Retina (tissue), 1 donor: ENCODE data around the gene CCL25.

ENCODE experiments used
- DNase-seq: peaks from one replicate; pipeline ENCODE4 v3.0.0-alpha.2; 2016

Gene CCL25

GRCh38 chr19:8046569-8047165 is 5.9 kb upstream of the CCL25 start:
- no peak for DNase-seq

- DNase-seq: peak; percentile 90
Measured at GRCh38 chr19:8050274-8051096, 2.1 kb upstream of the CCL25 start.

GRCh38 chr19:8054169-8054568 is 1.6 kb downstream of the CCL25 start:
- no peak for DNase-seq

- DNase-seq: no peak
Measured at GRCh38 chr19:8056533-8056932, 4.0 kb downstream of the CCL25 start.

GRCh38 chr19:8057545-8058270 is 5.1 kb downstream of the CCL25 start:
- no peak for DNase-seq

DNA sequence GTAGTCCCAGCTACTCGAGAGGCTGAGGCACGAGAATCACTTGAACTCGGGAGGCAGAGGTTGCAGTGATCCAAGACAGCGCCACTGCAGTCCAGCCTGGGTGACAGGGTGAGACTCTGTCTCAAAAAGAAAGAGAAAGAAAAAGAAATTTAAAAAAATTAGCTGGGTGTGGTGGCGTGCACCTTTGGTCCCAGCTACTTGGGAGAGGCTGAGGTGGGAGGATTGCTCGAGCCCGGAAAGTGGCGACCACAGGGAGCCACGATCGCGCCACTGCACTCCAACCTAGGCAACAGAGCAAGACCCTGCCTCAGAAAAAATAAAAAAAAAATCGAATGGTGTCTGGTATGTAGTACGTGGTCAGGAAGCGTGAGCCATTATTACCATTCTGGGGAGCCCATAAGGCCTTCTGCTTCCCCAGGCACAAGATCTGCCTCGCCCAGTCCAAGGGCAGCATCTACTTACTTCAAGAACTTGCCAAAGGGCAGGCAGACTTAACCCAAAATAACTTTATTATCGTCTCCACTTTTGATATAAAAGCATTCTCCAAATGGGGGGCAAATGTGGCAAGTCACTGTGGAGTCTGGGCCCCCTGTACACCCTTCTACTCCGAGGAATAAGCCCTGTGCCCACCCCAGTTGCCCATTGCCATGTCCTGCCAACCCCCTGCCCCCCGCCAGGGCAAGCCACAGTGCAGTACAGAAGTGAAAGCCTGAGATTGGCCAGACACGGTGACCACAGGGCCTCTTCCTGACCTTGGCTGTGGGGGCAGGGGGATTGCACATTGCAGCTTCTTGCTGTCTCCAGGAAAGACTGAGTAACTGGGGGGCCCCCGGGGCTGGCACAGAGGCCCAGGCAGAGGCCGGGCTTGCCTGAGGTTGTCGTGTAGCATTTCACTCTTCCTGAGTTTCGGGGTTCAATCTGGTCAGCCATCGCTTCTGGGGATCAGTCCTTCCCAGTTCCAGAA is 12.6 kb downstream of the CCL25 start:
- no peak for DNase-seq

DNA sequence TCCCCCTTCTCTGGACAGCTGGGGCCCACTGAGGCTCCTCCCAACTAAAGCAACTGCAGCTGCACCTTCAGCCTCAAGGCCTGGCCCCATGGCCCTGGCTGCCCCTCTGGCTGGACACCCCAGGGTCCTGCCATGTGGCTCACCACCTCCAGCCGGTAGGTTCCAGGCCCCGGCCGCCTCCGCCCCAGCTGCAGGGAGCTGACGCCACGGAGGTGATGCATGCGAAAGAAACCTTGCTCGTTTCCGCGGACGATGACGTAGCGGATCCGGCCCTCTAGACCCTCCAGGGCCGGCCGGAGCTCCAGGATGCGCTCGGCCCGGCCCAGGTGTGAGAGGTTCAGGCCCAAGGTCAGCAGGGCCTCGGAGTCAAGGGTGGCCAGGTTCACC is 13.3 kb downstream of the CCL25 start:
- DNase-seq: no peak

- no peak for DNase-seq
Measured at GRCh38 chr19:8069096-8069973, 16.8 kb downstream of the CCL25 start.

DNA sequence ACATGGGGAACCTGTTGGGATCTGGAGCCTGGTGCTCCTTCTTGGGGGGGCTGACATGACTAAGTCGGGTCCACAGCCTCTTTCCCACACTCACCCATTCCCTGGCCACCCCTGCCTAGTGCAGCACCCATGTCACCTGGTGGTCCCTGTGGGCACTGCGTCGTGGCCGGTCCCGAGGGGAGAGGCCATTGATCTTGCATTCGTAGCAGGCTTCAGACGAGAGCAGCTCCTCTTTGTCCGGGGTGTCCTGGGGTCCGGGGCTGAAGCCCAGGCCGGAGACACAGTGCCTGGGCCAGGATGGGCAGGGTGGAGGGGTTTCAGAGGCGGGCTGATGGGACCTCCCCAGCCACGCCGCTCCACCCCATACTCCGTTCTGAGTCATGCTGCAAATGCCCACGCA is 19.4 kb downstream of the CCL25 start:
- no peak for DNase-seq

DNA sequence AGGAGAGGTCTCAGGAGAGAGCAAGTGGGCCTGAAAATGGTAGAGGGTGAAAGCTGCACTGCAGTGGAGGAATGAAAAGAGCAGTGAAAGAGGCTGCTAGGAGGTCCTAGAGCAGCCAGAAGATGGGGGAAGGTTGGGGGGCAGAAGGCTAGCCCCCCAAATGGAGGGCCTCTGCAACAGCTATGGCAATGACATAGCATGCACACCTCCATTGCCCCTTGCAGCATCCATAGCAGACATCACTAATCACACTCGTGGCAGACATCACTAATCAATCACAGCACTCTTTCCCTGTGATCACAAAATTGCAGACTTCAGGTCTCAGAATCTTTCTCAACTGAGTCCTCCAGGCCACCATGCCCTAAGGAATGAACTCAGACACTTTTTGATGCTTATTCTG is 21.9 kb downstream of the CCL25 start:
- no peak for DNase-seq

- DNase-seq: no peak
Measured at GRCh38 chr19:8075158-8076074, 22.9 kb downstream of the CCL25 start.

GRCh38 chr19:8079988-8080387 is 27.4 kb downstream of the CCL25 start:
- DNase-seq: no peak

DNA sequence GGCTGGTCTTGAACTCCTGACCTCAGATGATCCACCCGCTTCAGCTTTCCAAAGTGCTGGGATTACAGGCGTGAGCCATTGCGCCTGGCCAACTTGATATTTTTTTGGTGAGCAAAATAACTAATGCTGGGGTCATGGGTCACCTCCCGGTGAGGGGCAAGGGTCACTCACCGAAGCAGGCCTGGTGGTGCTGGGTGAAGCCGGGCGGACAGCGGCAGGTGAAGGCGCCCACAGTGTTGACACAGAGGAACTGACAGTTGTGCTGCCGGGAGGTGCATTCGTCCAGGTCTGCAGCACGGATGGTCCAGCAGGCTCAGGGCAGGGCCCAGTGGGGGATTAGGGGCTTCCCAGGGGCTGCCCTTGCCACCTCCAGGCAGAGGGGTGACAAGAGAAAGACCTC is 28.3 kb downstream of the CCL25 start:
- DNase-seq: no peak

- no peak for DNase-seq
Measured at GRCh38 chr19:8081569-8082550, 29.3 kb downstream of the CCL25 start.

DNA sequence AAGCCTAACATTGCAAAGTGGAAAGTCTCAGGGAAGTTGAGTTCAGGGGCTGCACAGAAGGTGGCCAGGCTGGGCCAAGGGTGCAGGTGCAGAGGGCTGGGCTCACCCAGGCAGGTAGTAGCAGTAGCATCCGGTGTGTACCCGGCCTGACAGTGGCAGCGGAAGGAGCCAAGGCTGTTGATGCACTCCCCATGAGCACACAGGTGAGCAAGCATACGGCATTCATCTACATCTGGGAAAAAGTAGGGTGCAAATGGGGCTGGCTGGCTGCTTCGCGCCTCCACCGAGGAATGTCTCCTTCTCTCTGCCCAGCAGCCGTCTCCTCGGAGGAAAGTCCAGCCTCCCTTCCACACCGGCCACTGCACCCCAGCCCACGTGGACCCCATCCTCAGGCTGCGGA is 30.6 kb downstream of the CCL25 start:
- DNase-seq: no peak

DNA sequence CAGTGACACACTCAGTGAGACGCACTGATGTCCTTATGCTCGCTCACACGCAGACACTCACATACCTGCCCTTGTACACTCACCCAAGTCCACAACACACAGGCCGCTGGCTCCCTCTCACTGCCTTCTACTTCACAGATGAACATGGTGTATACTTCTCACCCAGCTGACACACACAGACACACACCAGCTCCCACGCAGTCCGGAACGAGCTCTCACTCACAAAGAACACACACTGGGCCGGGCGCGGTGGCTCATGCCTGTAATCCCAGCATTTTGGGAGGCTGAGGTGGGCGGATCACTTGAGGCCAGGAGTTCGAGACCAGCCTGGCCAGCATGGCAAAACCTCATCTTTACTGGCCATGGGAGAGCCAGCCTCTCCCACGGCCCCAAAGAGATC is 31.6 kb downstream of the CCL25 start:
- DNase-seq: no peak

- peak; percentile 67 for DNase-seq
Measured at GRCh38 chr19:8085598-8086408, 33.2 kb downstream of the CCL25 start.

GRCh38 chr19:8086849-8087248 is 34.3 kb downstream of the CCL25 start:
- no peak for DNase-seq
